DOHH2 (cell line): ENCODE data around the gene GPAT2.
"Not testable (repeated sequence)": the region's sequence is repeated elsewhere in the genome, so short reads cannot be mapped to it uniquely, and the experiment has no call there.

ENCODE experiments used
- H3F3A ChIP-seq: fragments of 200-600 bp; sonication (generic), shearing (Covaris generic); 2 replicates; pipeline ENCODE4 v1.6.0; 2016; ENCODE audit warnings: antibody characterized with exemption, mild to moderate bottlenecking; ENCODE audit not compliant: control insufficient read depth, insufficient read depth
- H3K27ac ChIP-seq: fragments of 200-600 bp; sonication (generic); 2 replicates; pipeline ENCODE4 v1.5.1; 2014; ENCODE audit warnings: low read depth, mild to moderate bottlenecking, low read length, moderate library complexity
- H3K27me3 ChIP-seq: fragments of 200-600 bp; sonication (generic); 2 replicates; pipeline ENCODE4 v1.6.1; 2014; ENCODE audit warnings: mild to moderate bottlenecking, low read length, mixed read lengths; ENCODE audit not compliant: control insufficient read depth
- H3K36me3 ChIP-seq: fragments of 200-600 bp; sonication (generic); 2 replicates; pipeline ENCODE4 v1.6.1; 2014; ENCODE audit warnings: mild to moderate bottlenecking, low read length, moderate library complexity, mixed read lengths; ENCODE audit not compliant: control insufficient read depth
- H3K4me1 ChIP-seq: fragments of 200-600 bp; sonication (generic); 2 replicates; pipeline ENCODE4 v1.6.1; 2014; ENCODE audit warnings: mild to moderate bottlenecking, low read length, mixed read lengths; ENCODE audit not compliant: control insufficient read depth
- H3K4me2 ChIP-seq: fragments of 200-600 bp; sonication (generic); 2 replicates; pipeline ENCODE4 v1.6.0; 2014; ENCODE audit warnings: mild to moderate bottlenecking, low read length, moderate library complexity
- H3K4me3 ChIP-seq: fragments of 200-600 bp; sonication (generic); 2 replicates; pipeline ENCODE4 v1.5.1; 2014; ENCODE audit warnings: mild to moderate bottlenecking, low read length, mixed read lengths
- H3K79me2 ChIP-seq: fragments of 200-600 bp; sonication (generic); 2 replicates; pipeline ENCODE4 v1.6.1; 2014; ENCODE audit warnings: mild to moderate bottlenecking, low read length, mixed read lengths; ENCODE audit not compliant: control insufficient read depth
- H3K9me2 ChIP-seq: fragments of 200-600 bp; sonication (generic); replicated peaks from 2 replicates; pipeline ENCODE4 v1.6.1; 2014; ENCODE audit warnings: mild to moderate bottlenecking, low read length, mixed read lengths; ENCODE audit not compliant: control insufficient read depth
- H3K9me3 ChIP-seq: fragments of 200-600 bp; sonication (generic); 2 replicates; pipeline ENCODE4 v1.6.1; 2014; ENCODE audit warnings: antibody characterized with exemption, low read length, mixed read lengths; ENCODE audit not compliant: control insufficient read depth, insufficient read depth
- H4K20me1 ChIP-seq: fragments of 200-600 bp; sonication (generic); 2 replicates; pipeline ENCODE4 v1.6.0; 2014; ENCODE audit warnings: low read depth, mild to moderate bottlenecking, antibody characterized with exemption, low read length, moderate library complexity; ENCODE audit not compliant: control insufficient read depth, insufficient read depth
- TF ChIP-seq, protein P1 (sequence below): fragments of 200-600 bp; sonication (generic); IDR thresholded peaks from one replicate; pipeline ENCODE4 v1.5.1; 2014; ENCODE audit warnings: antibody characterized with exemption, mild to moderate bottlenecking, low read depth, low read length; ENCODE audit not compliant: poor library complexity, severe bottlenecking

GPAT2 gene

DNA sequence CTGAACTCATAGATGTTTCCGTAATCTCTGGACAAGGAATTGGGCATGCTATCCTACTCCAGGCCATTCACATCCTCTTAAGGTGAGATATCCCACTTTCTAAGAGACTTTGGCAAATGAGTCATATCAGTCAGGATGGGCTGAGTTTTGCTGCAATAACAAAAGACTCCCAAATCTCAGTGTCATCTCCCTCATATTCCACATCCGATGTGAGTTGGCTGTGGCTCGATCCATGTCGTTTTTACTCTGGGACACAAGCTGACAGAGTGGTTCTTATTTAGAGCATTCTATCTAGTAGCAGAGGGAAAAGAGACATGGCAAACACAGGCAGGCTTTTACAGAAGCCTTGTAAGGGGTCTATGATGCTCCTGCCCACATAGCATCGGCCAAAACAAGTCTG lies 28.5 kb downstream of the GPAT2 start:
- not testable (repeated sequence) for H3K4me3 ChIP-seq, H4K20me1 ChIP-seq, H3K4me2 ChIP-seq, H3K36me3 ChIP-seq, H3K27ac ChIP-seq, H3K27me3 ChIP-seq, H3K9me2 ChIP-seq, H3K9me3 ChIP-seq, H3K79me2 ChIP-seq, H3F3A ChIP-seq, H3K4me1 ChIP-seq

GRCh38 chr2:95992520-95993272 lies 42.0 kb downstream of the GPAT2 start:
- not testable (repeated sequence) for H4K20me1 ChIP-seq, H3K9me2 ChIP-seq, H3K27me3 ChIP-seq, H3K9me3 ChIP-seq, H3F3A ChIP-seq, H3K36me3 ChIP-seq, H3K4me1 ChIP-seq
- TF ChIP-seq, protein P1, sequence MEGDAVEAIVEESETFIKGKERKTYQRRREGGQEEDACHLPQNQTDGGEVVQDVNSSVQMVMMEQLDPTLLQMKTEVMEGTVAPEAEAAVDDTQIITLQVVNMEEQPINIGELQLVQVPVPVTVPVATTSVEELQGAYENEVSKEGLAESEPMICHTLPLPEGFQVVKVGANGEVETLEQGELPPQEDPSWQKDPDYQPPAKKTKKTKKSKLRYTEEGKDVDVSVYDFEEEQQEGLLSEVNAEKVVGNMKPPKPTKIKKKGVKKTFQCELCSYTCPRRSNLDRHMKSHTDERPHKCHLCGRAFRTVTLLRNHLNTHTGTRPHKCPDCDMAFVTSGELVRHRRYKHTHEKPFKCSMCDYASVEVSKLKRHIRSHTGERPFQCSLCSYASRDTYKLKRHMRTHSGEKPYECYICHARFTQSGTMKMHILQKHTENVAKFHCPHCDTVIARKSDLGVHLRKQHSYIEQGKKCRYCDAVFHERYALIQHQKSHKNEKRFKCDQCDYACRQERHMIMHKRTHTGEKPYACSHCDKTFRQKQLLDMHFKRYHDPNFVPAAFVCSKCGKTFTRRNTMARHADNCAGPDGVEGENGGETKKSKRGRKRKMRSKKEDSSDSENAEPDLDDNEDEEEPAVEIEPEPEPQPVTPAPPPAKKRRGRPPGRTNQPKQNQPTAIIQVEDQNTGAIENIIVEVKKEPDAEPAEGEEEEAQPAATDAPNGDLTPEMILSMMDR = peak; percentile 71
- H3K4me2 ChIP-seq = peak overlapping the region; percentile 100
- H3K4me3 ChIP-seq = peak overlapping the region; percentile 94
- peak overlapping the region; percentile 59 for H3K27ac ChIP-seq
- H3K79me2 ChIP-seq = peaks cover 16% of the 10 kb centered on the region

DNA sequence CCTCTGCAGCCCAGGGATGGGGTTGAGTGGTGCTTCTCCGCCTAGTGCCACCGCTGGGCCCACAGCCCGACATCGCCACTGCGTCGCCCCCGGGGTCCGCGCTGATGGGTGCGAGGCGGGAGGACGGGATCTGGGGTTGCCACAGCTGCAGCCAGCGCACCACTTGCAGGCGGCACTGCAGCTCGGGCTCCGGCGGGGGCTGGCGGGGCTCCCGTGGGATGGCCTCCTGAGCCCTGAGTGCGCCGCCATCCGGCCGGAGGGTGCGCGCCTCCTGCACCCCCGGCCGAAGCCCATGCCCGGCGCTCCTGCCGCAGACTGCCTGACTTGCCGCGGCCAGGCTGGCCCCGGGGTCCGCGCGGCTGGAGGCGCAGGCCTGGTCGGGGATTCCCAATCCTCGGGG lies 42.6 kb downstream of the GPAT2 start:
- not testable (repeated sequence) for H3K9me2 ChIP-seq, H3K4me1 ChIP-seq, H3K27me3 ChIP-seq, H3K36me3 ChIP-seq, H4K20me1 ChIP-seq, H3K9me3 ChIP-seq, H3F3A ChIP-seq
- Histone ChIP-seq H3K4me3 (peak overlapping the region; percentile 94), H3K79me2 (peaks cover 16% of the 10 kb centered on the region), H3K4me2 (peak overlapping the region; percentile 100), H3K27ac (peak overlapping the region; percentile 59; the same call in 1 of the 2 replicates)

DNA sequence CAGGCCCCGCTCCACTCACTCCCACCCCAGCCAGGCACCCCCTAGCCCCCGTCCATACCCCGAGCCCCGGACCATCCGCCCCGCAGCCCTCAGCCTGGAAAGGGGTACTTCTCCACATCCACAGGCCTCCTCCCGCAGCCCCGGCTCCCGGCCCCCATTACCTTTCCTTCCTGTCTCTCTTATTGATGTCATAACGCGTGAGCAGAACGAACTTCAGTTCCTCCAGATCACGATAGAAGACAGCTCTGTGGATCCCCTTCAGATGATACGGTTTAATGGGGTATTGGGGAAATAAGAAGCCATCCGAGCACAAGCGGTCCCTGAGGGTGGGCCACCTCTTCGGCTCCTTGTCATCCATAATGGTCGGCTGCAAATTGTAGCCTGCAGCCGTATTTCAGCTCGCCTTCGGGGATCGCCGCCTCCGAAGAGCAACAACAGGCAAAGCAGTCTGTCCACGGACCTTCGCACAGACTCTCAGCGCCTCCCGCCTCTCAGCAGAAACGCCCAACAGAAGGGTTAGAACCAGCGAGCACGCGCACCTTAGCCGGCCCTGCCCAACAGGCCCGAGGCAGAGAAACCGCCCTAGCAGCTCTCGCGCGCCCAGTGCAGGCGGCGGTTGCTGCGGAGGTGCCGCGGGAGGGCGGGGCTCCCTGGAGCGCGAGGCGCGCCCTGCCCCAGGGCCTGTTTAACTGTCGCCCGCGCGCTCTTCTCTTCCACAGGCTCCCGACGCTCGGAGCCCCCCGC lies 43.2 kb downstream of the GPAT2 start, which contains the start of gene ANKRD36C:
ANKRD36C (minus strand) TSS at position 474 of the 744 bp plus-strand sequence; CDS start at position 358, 116 bp downstream.
- Histone ChIP-seq H3K27ac (peak within 1 kb of the TSS; percentile 83), H3K79me2 (peaks cover 16% of the 10 kb centered on the region), H3K4me2 (peak within 1 kb of the TSS; percentile 100), H3K4me3 (peak within 1 kb of the TSS; percentile 94)
- H3K36me3 ChIP-seq, H3K9me2 ChIP-seq, H3F3A ChIP-seq, H3K27me3 ChIP-seq, H3K4me1 ChIP-seq, H3K9me3 ChIP-seq, H4K20me1 ChIP-seq: not testable (repeated sequence)

DNA sequence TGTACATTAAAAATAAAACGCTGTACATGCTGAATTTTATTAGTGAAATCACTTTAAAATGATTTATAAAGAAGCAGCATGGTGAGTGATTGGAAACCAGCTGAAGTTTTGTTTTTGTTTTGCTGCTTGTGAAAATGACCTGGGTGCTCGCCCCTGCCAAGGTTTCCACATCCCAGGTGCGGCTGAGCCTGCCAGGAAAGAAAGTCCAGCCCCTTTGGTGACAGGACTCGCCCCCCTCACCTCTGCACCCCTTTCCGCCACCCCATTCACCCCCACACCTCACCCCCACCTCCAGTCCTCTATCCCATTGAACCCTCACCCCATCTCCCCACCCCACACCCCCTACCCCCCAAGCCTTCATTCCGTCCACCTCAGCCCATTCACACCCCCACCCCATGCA lies 43.8 kb downstream of the GPAT2 start:
- not testable (repeated sequence) for H3K4me1 ChIP-seq, H3K9me3 ChIP-seq, H4K20me1 ChIP-seq, H3K9me2 ChIP-seq, H3K27me3 ChIP-seq, H3K36me3 ChIP-seq, H3K27ac ChIP-seq, H3F3A ChIP-seq
- H3K4me2 ChIP-seq = peak overlapping the region; percentile 41
- peaks cover 16% of the 10 kb centered on the region for H3K79me2 ChIP-seq
- peak overlapping the region; percentile 63 for H3K4me3 ChIP-seq
